ENCODE measurements around the gene RAD23B. TPM values are rescaled to one million over a fixed set of nuclear protein-coding genes. Genes with fewer than 3 reads are reported as not detected.
"Not testable (repeated sequence)": the region's sequence is repeated elsewhere in the genome, so short reads cannot be mapped to it uniquely, and the experiment has no call there.

Gene RAD23B
- 113 TPM for total RNA-seq (ENCODE audit: insufficient read depth, low replicate concordance)

DNA sequence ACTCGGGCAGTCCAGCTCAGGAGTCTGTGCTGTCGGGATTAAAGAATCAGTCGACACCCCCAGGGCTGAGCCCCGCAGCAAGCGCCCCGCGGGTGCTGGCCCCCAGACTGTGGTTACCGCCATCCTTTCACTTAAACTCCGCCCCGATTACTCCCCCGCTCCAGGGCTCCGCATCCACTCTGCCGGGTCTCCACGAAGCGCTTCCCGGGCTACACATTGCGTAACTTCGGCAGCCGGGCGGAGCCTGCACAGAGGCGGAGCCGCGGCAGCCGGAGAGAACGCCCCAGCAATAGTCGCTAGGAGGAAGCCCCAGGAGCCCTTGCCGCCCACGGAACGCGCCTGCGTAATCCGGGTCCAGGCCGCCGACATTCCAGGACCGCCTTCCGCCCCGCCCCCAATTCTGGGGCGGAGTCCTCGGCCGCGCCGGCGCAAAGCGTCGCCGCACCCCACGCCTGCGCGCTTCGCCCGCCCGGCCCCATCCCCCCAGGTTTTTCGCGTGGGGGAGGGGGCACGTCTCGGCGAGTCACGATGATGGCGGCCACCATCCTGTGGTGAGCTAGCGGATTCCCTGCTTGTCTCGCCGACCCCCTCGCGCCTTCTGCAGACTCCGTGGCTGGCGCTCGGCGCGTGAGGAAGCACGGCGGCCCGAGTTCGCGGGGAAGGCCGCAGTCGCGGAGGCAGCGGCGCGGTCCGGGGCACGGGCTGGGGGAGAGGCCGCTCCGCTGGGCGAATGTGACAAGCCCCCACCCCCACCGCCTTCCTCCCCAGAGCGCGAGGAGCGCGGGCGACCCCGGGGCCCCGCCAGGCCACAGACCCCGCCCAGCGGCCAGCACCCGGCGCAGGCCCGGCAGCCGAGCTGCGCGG is at the start of gene RAD23B:
TSS of gene RAD23B (plus strand) at position 521 of the 864 bp plus-strand sequence. CDS start 351 bp downstream, outside the sequence.
- peak; percentile 99 for DNase-seq (ENCODE audit: low spot score)

DNA sequence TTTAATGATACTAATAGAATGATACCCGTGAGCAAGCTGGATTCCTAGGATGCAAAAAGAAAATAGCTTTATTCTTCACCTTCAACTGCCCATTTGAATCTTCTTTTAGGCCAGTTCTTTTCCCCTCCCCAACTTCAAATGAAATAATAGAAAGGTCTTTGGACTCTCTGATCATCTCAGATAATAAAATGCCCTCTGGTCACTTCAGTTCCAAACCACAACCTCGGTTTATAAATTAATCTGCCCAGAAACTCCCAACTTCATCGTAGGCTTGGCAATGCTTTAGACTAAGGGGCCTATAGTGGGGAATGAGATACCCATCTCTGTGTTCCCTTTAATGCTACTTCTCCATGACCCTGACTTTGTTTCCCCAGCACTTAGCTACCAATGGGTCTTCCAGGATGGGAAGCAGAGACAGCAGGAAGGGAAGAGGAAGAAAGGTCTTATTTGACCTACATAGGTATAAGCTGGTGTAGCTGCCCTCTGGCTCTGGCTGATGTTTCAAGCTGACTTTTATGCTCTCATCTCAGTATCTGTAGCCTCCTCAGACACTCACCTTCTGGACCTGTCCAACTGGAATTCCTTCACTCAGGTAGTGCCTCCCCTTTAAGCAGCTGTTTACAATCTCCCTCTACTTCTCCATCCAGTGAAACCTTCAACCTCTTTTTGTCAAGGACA is 47.2 kb upstream of the RAD23B start:
- no peak for DNase-seq (ENCODE audit: low spot score)

DNA sequence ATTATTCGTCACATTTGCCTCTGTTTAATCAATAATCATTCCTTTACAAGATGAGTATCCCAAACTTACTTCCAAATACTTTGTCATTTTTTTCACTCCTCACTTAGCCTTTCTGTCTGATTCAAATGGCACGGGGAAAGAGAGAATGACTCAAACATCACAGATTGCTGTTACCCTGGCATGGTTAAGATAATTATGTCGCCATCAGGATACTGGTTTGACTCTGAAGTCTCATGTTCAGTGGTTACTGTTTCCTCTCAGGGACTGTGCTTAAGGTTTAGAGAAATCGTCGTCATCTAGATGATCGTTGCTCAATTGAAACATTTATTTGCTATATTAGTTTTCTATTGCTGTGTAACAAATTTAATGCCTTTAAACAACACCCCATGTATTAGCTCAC is 45.2 kb upstream of the RAD23B start:
- DNase-seq (ENCODE audit: low spot score) = no peak

GRCh38 chr9:107239474-107239873 is 43.6 kb upstream of the RAD23B start:
- DNase-seq (ENCODE audit: low spot score) = no peak

DNA sequence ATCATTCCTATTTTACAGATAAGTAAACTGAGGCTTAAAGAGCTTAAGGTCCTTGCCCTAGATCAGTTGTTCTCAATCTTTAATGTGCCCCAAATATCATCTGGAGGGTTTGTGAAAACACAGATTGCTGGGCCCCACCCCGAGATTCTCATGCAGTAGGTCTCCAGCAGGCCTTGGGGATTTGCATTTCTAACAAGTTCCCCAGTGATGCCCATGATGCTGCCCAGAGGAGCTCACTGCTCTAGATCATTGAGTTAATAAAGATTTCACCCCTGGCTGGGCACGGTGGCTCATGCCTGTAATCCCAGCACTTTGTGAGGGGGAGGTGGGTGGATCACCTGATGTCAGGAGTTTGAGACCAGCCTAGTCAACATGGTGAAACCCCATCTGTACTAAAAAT is 42.8 kb upstream of the RAD23B start:
- no peak for DNase-seq (ENCODE audit: low spot score)

GRCh38 chr9:107242073-107243030 is 40.7 kb upstream of the RAD23B start:
- DNase-seq (ENCODE audit: low spot score) = no peak

DNA sequence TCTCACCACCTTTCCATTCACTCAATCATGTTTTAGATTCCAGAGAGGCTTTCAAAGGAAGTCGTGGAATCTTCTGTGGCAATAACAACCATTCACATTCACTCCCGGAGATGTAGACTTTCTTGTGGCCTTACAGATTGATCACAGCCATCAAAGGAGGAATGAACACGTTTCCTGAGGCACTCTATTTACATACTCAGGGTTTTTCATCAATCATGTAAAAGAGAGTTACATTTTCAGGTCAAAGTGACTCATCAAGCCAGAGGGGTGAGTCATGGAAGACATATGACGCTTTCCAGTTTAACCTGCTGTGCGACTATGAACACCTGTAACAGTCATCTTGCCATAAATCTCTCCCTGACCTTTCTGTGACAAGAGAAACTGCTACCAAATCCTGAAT is 39.3 kb upstream of the RAD23B start:
- peak; percentile 80 for DNase-seq (ENCODE audit: low spot score)

DNA sequence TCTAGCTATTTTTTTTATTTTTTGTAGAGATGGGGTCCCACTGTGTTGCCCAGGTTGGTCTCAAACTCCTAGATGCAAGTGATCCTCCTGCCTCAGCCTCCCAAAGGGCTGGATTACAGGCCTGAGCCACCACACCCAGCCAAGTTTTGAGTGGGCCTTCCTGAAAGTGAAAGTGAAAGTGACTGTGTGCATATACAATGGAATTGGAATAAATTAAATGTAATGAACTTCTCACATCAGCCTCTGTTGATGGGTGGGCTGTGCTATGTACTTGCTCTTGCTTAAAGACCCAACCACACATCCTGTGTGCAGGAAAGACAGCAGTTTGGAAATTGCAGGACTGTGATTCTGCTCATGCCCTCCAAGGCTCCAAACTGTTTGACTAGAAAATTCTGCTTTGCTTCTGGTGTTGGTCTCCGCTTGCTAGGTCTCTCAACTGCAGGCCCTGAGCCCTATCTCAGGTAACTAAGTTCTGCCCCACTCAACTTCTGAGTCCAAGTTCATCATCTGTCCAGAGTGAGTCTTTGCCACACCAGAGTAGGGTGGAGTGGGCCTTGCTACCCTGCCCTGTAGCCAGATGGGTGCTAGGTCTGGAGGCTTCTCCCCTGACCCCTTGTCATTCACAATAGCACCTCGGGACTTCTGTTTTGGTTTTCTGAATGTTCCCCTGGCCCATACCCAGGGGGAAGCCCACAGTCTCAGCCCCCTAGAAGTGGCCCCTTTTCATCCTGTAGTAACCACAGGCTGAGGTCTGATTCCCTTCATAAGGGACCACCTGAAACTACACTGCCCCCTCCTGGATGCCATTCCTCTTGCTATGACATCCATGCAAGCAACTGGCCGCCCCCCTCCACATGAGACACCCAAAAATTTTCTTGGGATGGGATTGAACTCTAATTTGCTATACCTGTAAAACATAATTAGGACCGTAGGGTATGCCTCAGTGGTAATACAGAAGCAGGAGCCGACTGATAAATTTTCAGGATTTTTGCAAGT is 36.5 kb upstream of the RAD23B start:
- DNase-seq (ENCODE audit: low spot score) = no peak

GRCh38 chr9:107248714-107249113 is 34.4 kb upstream of the RAD23B start:
- DNase-seq (ENCODE audit: low spot score) = no peak

- no peak for DNase-seq (ENCODE audit: low spot score)
Observed at GRCh38 chr9:107249131-107249533, 33.9 kb upstream of the RAD23B start.

- no peak for DNase-seq (ENCODE audit: low spot score)
Observed at GRCh38 chr9:107249665-107250285, 33.3 kb upstream of the RAD23B start.

DNA sequence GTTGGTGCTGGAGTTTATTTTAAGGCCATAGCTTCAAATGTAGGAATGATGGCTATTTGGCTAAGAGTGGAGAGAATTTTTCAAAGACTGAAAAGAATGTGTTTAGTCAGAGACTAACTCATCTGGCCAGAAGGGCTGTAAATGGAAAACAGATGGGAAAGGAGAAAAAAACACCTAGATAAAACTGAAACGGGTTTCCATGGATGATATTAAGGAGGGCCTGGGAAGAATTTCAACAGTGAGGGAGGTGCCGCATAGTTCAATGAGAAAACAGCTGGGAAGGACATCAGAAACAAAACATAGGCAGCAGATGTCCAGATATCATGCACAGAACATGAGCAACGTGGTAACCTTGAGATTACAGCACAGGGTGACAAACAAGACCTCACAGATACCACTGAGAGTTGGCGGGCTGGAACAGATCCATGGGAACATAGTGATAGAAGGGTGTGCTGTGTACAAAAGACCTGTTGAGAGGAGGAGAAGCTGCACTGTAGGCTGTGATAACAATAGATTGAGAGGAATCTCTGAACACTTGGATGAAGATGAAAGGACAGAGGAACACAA is 31.2 kb upstream of the RAD23B start:
- DNase-seq (ENCODE audit: low spot score) = peak; percentile 90

- no peak for DNase-seq (ENCODE audit: low spot score)
Observed at GRCh38 chr9:107258919-107259318, 24.2 kb upstream of the RAD23B start.

DNA sequence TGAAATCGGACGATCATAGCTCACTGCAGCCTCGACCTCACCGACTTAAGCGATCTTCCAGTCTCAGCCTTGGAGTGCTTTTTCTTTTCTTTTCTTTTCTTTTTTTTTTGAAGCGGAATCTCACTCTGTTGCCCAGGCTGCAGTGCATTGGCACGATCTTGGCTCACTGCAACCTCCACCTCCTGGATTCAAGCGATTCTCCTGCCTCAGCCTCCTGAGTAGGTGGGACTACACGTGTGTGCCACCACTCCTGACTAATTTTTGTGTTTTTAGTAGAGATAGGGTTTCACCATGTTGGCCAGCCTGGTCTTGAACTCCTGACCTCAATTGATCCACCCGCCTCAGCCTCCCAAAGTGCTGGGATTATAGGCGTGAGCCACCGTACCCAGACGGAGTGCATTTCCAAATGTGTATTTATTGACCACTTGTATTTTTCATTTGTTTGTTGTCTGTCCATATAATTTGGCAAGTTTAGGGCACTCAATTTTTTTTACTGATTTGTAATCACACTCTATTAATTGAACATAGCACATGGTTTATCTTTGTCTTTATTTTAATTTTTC is 23.2 kb upstream of the RAD23B start:
- DNase-seq (ENCODE audit: low spot score) = not testable (repeated sequence)

DNA sequence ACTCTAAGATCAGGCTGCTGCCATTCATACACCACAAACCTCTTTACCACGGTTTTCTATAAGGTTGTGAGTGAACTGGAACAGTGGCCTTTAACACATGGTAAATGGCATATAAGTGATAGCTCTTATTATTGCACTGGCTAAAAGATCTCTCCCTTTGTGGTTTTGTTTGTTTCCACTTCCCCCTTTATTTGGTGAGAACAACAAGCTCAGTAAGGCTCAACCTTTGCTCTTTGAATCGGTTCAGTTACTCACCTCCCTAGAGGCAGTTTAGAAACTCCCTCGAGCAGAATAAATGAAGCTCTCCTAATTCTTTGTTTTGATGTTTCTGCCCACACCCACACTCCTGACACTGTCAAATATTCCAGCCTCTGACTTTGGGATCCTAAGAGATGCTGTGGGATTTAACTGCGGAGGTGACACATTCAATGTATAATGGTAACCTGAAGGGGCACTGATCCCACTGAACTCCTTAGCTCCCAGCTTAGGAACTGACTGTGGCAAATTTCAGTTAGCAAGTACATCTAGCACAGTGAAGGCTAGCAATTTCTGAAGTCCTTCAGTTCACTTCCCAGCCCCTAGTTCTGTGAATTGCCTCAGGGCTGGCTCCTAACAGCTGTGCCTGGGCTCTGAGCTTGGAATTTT is 22.5 kb upstream of the RAD23B start:
- DNase-seq (ENCODE audit: low spot score) = no peak

GRCh38 chr9:107261106-107261505 is 22.0 kb upstream of the RAD23B start:
- DNase-seq (ENCODE audit: low spot score) = no peak

- DNase-seq (ENCODE audit: low spot score) = no peak
Observed at GRCh38 chr9:107263289-107263688, 19.8 kb upstream of the RAD23B start.

DNA sequence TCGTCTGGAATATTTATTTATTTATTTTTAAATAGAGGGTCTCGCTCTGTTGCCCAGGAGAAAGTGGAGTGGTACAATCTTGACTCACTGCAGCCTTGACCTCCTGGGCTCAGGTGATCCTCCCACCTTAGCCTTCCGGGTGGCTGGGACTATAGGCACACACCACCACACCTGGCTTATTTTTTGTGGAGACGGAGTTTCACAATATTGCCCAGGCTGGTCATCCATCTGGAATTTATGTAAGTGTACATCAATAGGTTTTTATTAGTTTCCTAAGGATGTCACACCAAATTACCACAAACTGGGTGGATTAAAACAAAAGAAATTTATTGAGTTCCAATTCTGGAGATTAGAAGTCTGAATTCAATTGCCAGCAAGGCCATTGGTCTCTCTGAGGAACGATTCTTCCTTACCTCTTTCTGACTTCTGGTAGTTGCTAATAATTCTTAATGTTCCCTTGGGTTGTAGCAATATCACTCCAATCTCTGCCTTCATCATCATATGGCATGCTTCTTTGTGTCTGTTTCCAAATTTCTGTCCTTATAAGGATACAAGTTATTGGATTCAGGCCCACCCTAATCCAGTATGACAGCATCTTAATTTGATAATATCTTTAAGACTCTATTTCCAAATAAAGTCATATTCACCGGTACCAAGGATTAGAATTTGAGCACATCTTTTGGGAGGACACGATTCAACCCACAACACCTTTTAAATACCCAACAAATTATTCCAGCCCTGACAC is 16.3 kb upstream of the RAD23B start:
- no peak for DNase-seq (ENCODE audit: low spot score)

All from umbilical cord (tissue), 2 donors.